Measurements from ENCODE around the gene LRRC3.

The LRRC3 gene

GRCh38 chr21:44486302-44486701 lies 31.0 kb downstream of the LRRC3 start:
- H3K4me3 ChIP-seq (ENCODE audit: low read depth, low read length) = no peak overlapping the region

GRCh38 chr21:44487831-44488230 lies 32.5 kb downstream of the LRRC3 start:
- DNase-seq (ENCODE audit: low read depth) = no peak
- TF ChIP-seq CTCF (IDR thresholded peaks at IDR 0.05; ENCODE audit: control insufficient read depth, extremely low read depth, insufficient read depth) = peak; percentile 43

More at GRCh38 chr21:44486302-44486701, 31.0 kb downstream of the LRRC3 start:
- no peak for TF ChIP-seq CTCF (IDR thresholded peaks at IDR 0.05; ENCODE audit: control insufficient read depth, extremely low read depth, insufficient read depth)
- DNase-seq (ENCODE audit: low read depth) = no peak

GRCh38 chr21:44489962-44490361 lies 34.7 kb downstream of the LRRC3 start:
- TF ChIP-seq CTCF (IDR thresholded peaks at IDR 0.05; ENCODE audit: control insufficient read depth, extremely low read depth, insufficient read depth) = no peak
- no peak for DNase-seq (ENCODE audit: low read depth)
- H3K4me3 ChIP-seq (ENCODE audit: low read depth, low read length) = no peak overlapping the region

More at GRCh38 chr21:44487831-44488230, 32.5 kb downstream of the LRRC3 start:
- H3K4me3 ChIP-seq (ENCODE audit: low read depth, low read length) = no peak overlapping the region

- H3K4me3 ChIP-seq (ENCODE audit: low read depth, low read length) = no peak overlapping the region
- no peak for TF ChIP-seq CTCF (IDR thresholded peaks at IDR 0.05; ENCODE audit: control insufficient read depth, extremely low read depth, insufficient read depth)
- DNase-seq (ENCODE audit: low read depth) = no peak
These were observed 35.1 kb downstream of the LRRC3 start for GRCh38 chr21:44490405-44490804.

GRCh38 chr21:44490816-44491215 lies 35.5 kb downstream of the LRRC3 start:
- no peak for TF ChIP-seq CTCF (IDR thresholded peaks at IDR 0.05; ENCODE audit: control insufficient read depth, extremely low read depth, insufficient read depth)
- DNase-seq (ENCODE audit: low read depth) = no peak
- no peak overlapping the region for H3K4me3 ChIP-seq (ENCODE audit: low read depth, low read length)

- H3K4me3 ChIP-seq (ENCODE audit: low read depth, low read length) = no peak overlapping the region
- DNase-seq (ENCODE audit: low read depth) = no peak
- TF ChIP-seq CTCF (IDR thresholded peaks at IDR 0.05; ENCODE audit: control insufficient read depth, extremely low read depth, insufficient read depth) = no peak
These were observed 37.5 kb downstream of the LRRC3 start for GRCh38 chr21:44492567-44493385.

GRCh38 chr21:44494418-44494817 lies 39.1 kb downstream of the LRRC3 start:
- no peak overlapping the region for H3K4me3 ChIP-seq (ENCODE audit: low read depth, low read length)
- no peak for DNase-seq (ENCODE audit: low read depth)
- TF ChIP-seq CTCF (IDR thresholded peaks at IDR 0.05; ENCODE audit: control insufficient read depth, extremely low read depth, insufficient read depth) = no peak
